G401.6 (cell line): ENCODE measurements around the gene CHSY3.
"Not testable (repeated sequence)": the region's sequence is repeated elsewhere in the genome, so short reads cannot be mapped to it uniquely, and the experiment has no call there.

Experiments
- FAIRE-seq: peaks from 2 replicates; lab custom pipeline; 2012; peaks lifted over from hg19 to GRCh38; lab: Jason Lieb, UNC

Gene CHSY3

DNA sequence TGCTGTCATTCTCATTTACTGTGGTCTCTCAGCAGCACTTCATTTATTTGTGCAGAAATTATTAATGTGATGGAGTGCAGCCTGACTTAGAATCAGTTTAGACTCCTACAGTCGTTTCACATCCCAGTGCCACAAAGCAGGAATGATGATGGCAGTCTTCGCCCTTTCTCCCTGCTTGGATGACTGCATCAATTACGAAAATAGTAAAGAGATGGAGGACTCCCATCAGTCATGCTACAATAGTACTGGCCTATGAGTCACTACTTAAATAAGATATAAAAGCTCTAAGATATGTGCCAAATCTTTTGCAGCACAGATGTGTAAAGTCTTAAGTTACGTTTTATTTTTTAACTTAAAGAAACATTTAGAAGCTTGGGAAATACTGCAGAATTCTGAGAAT, 263.9 kb downstream of the CHSY3 start:
- no peak for FAIRE-seq

DNA sequence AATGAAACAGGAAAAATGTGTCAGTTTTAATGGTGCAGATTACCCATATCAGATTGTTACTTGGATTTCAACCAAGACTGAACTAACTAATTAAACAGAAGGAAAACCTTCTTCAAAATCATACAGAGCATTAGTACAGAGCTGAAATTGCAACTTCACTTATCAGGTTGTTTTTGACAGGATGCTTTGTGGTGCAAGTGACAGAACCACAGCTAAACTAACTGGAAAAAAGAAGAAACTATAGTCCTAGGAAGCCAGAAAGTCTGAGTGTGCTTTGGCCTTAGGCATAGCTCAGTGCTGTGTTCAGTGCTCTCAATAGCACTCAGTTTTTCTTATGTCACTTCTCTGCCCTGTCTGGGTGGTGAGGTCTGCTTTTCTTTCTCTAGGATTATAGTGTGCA, 267.4 kb downstream of the CHSY3 start:
- FAIRE-seq, result no peak

DNA sequence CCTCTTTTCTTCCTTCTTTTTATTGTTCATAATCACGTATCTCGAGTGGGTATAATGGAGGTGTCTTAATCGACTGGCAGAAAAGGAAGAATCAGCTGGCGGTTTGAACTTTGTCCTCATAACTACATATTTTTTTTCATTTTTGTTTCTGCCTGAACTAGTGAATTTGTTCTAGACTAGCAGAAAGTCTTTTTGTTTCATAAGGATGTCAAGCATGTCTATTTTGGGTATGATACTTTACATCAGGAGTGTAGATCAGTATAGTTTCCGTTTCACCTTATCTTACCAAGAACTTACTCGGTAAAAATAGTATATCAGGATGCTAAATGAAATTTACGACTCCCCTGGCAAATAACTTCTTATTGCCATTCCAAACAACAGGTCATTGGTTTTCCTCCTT, 278.9 kb downstream of the CHSY3 start:
- no peak for FAIRE-seq

DNA sequence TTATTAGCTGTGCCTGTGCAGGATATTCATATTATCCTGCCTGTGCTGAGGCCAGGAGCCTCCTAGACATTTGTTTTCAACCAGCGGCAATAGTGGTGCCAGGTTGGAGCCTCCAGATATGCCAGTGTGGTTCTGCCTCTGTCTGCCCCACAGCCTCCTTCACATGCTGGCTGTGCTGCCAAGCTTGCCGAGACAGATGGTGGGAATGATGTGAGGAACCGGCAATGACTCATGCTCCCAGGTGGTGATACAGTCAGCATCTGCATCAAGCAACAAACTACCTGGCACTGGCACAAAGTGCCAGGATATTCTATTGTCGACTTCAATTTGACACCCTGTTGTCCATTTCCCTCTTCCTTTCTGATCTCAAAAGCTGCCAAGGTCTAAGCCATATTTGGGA, 285.7 kb downstream of the CHSY3 start:
- no peak for FAIRE-seq

DNA sequence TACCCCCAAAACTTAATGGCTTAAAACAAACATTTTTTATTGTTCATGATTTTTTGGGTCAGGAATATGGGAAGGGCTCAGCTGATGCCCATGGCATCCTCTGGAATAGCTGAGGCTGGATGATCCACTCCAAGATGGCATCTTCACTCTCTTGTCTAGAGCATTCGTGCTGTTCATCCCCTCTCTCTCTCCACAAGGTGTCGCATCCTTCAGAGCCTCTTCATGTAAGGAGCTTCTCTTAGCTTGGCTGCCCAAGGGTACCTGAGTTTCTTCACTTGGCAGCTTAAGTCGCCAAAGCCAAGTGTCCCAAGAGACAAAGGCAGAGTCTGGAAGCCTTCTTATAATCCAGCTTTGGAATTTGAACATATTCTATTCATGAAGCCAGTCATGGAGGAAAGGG, 294.7 kb downstream of the CHSY3 start:
- no peak for FAIRE-seq

DNA sequence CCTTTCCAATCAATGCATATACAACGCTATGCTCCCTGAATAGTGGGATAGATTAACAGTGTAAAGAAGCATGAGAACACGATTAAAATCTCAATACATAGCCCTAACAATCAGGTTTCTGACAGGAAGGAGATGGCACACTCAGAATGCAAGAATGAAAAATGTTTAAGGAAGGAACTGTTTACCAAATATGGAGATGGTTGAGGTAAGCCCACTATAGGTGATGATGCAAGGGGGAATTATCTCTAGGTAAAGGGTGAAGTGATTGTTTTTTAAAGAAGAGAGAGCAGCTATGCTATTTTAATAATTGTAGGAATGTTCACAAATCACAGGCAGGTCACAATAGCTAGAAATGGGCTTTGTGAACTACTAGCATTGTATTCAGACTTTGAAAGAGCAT, 302.4 kb downstream of the CHSY3 start:
- FAIRE-seq, result no peak

DNA sequence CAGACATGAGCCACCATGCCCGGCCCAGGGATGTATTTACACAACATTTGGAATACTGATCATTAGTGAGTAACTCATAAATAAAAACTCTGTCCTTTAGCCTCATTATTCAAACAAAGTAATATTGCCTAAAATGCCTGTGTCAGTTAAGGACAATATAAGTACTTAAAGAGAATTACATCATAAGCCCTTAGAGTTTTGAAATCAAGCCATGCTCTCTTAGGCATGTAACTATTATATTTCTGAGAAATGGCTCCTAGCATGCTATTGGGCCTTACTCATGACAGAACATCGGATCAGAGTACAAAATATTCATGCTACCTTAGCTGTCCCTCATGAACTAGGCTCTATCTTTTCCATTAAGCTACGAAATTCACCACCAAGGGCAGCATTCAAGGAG, 309.3 kb downstream of the CHSY3 start:
- no peak for FAIRE-seq

DNA sequence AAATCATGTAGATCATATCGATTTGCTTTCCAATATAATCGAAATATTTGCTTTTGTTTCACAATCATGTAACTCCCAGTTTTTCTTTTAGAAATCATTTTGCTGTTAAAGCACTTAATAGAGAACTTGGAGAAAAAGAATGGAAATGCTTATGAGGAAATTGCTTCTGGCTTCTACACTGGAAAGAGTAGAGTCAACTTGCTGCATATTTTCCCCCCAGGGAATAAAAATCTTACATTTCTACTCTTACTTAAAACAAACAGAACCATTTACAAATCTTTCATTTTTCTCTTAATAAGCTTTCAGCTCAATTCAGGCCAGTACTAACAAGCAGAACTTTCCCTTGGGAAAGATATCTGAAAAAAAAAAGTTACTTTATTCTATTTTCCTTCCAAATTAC, 312.0 kb downstream of the CHSY3 start:
- no peak for FAIRE-seq

DNA sequence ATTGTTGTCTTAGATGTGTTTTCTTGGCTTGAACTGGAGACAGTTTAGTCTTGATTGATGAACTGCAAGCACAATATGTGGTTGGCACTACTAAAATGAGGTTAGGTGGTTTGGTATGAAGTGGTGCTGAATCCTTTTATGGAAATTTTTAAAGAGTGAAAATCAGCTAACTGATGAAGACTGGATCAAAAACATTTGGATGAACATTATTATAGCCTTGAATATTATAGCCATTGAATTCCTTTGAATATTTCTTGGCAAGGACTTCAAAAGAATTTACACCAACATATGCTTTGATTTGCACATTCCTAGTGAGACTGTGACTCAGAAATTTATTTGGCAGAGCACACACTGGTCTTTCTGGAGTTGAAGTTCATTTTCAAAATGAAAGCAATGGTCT, 318.3 kb downstream of the CHSY3 start:
- FAIRE-seq, result no peak

DNA sequence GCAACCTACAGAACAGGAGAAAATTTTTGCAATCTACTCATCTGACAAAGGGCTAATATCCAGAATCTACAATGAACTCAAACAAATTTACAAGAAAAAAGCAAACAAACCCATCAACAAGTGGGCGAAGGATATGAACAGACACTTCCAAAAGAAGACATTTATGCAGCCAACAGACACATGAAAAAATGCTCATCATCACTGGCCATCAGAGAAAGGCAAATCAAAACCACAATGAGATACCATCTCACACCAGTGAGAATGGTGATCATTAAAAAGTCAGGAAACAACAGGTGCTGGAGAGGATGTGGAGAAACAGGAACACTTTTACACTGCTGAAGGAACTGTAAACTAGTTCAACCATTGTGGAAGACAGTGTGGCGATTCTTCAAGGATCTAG, 322.3 kb downstream of the CHSY3 start:
- not testable (repeated sequence) for FAIRE-seq

DNA sequence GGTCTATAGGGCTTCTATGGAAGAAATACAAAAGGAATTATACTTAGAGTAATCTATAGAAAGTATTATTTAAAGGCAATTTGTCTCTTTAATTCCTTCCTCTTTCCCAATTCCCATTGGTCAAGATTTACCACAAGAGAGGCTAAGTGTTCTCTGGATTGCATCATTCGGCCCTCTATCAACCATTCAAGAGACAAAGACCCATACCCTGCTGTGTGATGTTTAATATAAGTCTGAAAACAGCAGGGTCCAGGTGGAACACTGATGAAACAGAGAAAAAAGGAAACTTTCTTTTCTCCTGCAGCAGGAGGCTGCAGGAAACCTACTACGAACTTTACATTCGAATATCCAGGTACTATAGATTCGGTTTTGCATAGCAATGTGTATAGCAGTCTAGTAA, 323.4 kb downstream of the CHSY3 start:
- no peak for FAIRE-seq

DNA sequence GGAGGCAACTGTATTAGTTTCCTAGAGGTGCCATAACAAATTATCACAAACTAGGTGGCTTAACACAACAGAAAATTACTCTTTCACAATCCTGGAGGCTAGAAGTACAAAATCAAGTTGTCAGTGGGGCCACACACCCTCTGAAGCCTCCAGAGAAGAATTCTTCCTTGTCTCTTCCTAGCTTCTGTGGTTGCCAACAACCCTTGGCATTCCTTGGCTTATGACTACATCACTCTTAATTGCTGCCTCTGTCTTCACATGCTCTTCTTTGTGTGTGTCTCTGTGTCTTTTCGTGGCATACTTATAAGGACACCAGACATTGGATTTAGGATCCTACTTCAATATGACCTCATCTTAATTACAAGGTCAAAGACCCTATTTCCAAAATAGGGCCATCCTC, 327.5 kb downstream of the CHSY3 start:
- no peak for FAIRE-seq

DNA sequence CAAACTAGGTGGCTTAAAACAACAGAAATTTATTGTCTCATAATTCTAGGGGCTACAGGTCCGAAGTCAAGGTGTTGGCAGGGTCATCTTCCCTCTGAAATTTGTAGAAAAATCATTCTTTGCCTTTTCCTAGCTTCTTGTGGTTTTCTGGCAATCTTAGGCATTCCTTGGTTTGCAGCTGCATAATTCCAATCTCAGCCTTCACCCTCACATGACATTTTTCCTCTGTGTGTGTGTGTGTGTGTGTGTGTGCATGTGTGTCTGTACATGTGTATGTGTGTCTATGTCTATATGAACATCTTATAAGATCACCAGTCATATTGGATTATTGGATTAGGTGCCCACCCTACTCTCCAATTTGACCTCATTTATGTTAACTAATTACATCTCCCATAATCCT, 330.6 kb downstream of the CHSY3 start:
- FAIRE-seq, result no peak
